Ishikawa (cell line): ENCODE results near the gene EMC9.

Experiments
- EP300 ChIP-seq: IDR thresholded peaks from 2 replicates; pipeline ENCODE4 v1.6.1; 2012; ENCODE audit warnings: borderline replicate concordance
- RAD21 ChIP-seq: IDR thresholded peaks from 2 replicates; pipeline ENCODE4 v1.6.1; 2012; ENCODE audit warnings: low read depth
- REST ChIP-seq: IDR thresholded peaks from 2 replicates; pipeline ENCODE4 v1.6.1; 2012; ENCODE audit warnings: low read depth, mild to moderate bottlenecking
- TAF1 ChIP-seq: IDR thresholded peaks from 2 replicates; pipeline ENCODE4 v1.6.1; 2012; ENCODE audit warnings: low read depth, mild to moderate bottlenecking
- TCF12 ChIP-seq: IDR thresholded peaks from 2 replicates; pipeline ENCODE4 v1.6.1; 2012; ENCODE audit warnings: low read depth

GRCh38 chr14:24185026-24185425, 43.6 kb upstream of the EMC9 start:
- TF ChIP-seq RAD21 (no peak), REST (no peak), TCF12 (no peak), TAF1 (no peak), EP300 (no peak)
